Measurements from ENCODE around the gene CLDN1.
"Not testable (repeated sequence)": the region's sequence is repeated elsewhere in the genome, so short reads cannot be mapped to it uniquely, and the experiment has no call there.

CLDN1 gene

GRCh38 chr3:190291994-190292584, 30.2 kb downstream of the CLDN1 start:
- no peak for DNase-seq (ENCODE audit: low spot score)

GRCh38 chr3:190289989-190290388, 32.3 kb downstream of the CLDN1 start:
- DNase-seq (ENCODE audit: low spot score) = no peak

GRCh38 chr3:190288836-190289235, 33.4 kb downstream of the CLDN1 start:
- no peak for DNase-seq (ENCODE audit: low spot score)

GRCh38 chr3:190286014-190286413, 36.2 kb downstream of the CLDN1 start:
- DNase-seq (ENCODE audit: low spot score) = no peak

- no peak for DNase-seq (ENCODE audit: low spot score)
These were observed 40.8 kb downstream of the CLDN1 start for GRCh38 chr3:190281308-190282051.

GRCh38 chr3:190279690-190280089, 42.6 kb downstream of the CLDN1 start:
- no peak for DNase-seq (ENCODE audit: low spot score)

GRCh38 chr3:190272747-190273146, 49.5 kb downstream of the CLDN1 start:
- DNase-seq (ENCODE audit: low spot score) = no peak

GRCh38 chr3:190269101-190269500, 53.1 kb downstream of the CLDN1 start:
- no peak for DNase-seq (ENCODE audit: low spot score)

GRCh38 chr3:190267464-190267863, 54.8 kb downstream of the CLDN1 start:
- DNase-seq (ENCODE audit: low spot score) = not testable (repeated sequence)

GRCh38 chr3:190266913-190267290, 55.3 kb downstream of the CLDN1 start:
- DNase-seq (ENCODE audit: low spot score) = no peak

GRCh38 chr3:190266265-190266912, 55.9 kb downstream of the CLDN1 start:
- DNase-seq (ENCODE audit: low spot score) = no peak

- no peak for DNase-seq (ENCODE audit: low spot score)
These were observed 56.5 kb downstream of the CLDN1 start for GRCh38 chr3:190265796-190266195.

GRCh38 chr3:190265126-190265525, 57.1 kb downstream of the CLDN1 start:
- DNase-seq (ENCODE audit: low spot score) = no peak

- no peak for DNase-seq (ENCODE audit: low spot score)
These were observed 60.5 kb downstream of the CLDN1 start for GRCh38 chr3:190261740-190262139.

- DNase-seq (ENCODE audit: low spot score) = no peak
These were observed 61.2 kb downstream of the CLDN1 start for GRCh38 chr3:190261015-190261414.

GRCh38 chr3:190260301-190260700, 61.9 kb downstream of the CLDN1 start:
- DNase-seq (ENCODE audit: low spot score) = no peak

- no peak for DNase-seq (ENCODE audit: low spot score)
These were observed 63.6 kb downstream of the CLDN1 start for GRCh38 chr3:190258634-190259033.

Measured in CD4-positive, alpha-beta T cell treated with Interleukin-6 at 100 ng/mL for 8 hours (primary cell).